ENCODE data around the gene TTC28.

The TTC28 gene

GRCh38 chr22:28031383-28031922, 648.2 kb downstream of the TTC28 start:
- H3K4me3 Mint-ChIP-seq, result no peak overlapping the region
- H3K27me3 Mint-ChIP-seq (ENCODE audit: low read depth), result no peaks in the 10 kb centered on the region
- peaks cover 6% of the 10 kb centered on the region for H3K36me3 Mint-ChIP-seq (ENCODE audit: low read depth)
- peaks cover 83% of the 10 kb centered on the region for H3K4me1 Mint-ChIP-seq
- H3K9me3 Mint-ChIP-seq, result peaks cover 1% of the 10 kb centered on the region
- TF ChIP-seq CTCF (IDR thresholded peaks at IDR 0.05; ENCODE audit: unreplicated experiment in 3 of 3), result no peak
- H3K27ac Mint-ChIP-seq, result peak overlapping the region in 2 of 3 experiments; percentile 19 to 24

GRCh38 chr22:28030473-28030872, 649.2 kb downstream of the TTC28 start:
- Mint-ChIP-seq H3K4me3 (no peak overlapping the region), H3K27me3 (ENCODE audit: low read depth) (no peaks in the 10 kb centered on the region)
- TF ChIP-seq CTCF (IDR thresholded peaks at IDR 0.05; ENCODE audit: unreplicated experiment in 3 of 3), result no peak

GRCh38 chr22:28029956-28030355, 649.7 kb downstream of the TTC28 start:
- Mint-ChIP-seq H3K4me1 (peaks cover 69% of the 10 kb centered on the region), H3K9me3 (no peaks in the 10 kb centered on the region), H3K4me3 (no peak overlapping the region), H3K36me3 (ENCODE audit: low read depth) (peaks cover 4% of the 10 kb centered on the region), H3K27ac (peak overlapping the region in 2 of 3 experiments; percentile 19 to 72), H3K27me3 (ENCODE audit: low read depth) (no peaks in the 10 kb centered on the region)
- TF ChIP-seq CTCF (IDR thresholded peaks at IDR 0.05; ENCODE audit: unreplicated experiment in 3 of 3), result no peak

More at GRCh38 chr22:28030473-28030872, 649.2 kb downstream of the TTC28 start:
- peaks cover 4% of the 10 kb centered on the region for H3K36me3 Mint-ChIP-seq (ENCODE audit: low read depth)
- H3K4me1 Mint-ChIP-seq, result peaks cover 75% of the 10 kb centered on the region
- H3K9me3 Mint-ChIP-seq, result no peaks in the 10 kb centered on the region
- H3K27ac Mint-ChIP-seq, result peak overlapping the region; percentile 19 to 74 (median 24)

- Mint-ChIP-seq H3K36me3 (ENCODE audit: low read depth) (peaks cover 4% of the 10 kb centered on the region), H3K4me1 (peaks cover 64% of the 10 kb centered on the region), H3K27ac (peak overlapping the region; percentile 33 to 72 (median 38)), H3K4me3 (no peak overlapping the region), H3K27me3 (ENCODE audit: low read depth) (no peaks in the 10 kb centered on the region), H3K9me3 (no peaks in the 10 kb centered on the region)
- no peak for TF ChIP-seq CTCF (IDR thresholded peaks at IDR 0.05; ENCODE audit: unreplicated experiment in 3 of 3)
Measured at GRCh38 chr22:28029201-28029948, 650.3 kb downstream of the TTC28 start.

GRCh38 chr22:28027453-28028448, 651.9 kb downstream of the TTC28 start:
- no peaks in the 10 kb centered on the region for H3K9me3 Mint-ChIP-seq
- no peaks in the 10 kb centered on the region for H3K27me3 Mint-ChIP-seq (ENCODE audit: low read depth)
- H3K36me3 Mint-ChIP-seq (ENCODE audit: low read depth), result peaks cover 4% of the 10 kb centered on the region
- no peak for TF ChIP-seq CTCF (IDR thresholded peaks at IDR 0.05; ENCODE audit: unreplicated experiment in 3 of 3)
- peak overlapping the region; percentile 62 to 84 (median 83) for H3K27ac Mint-ChIP-seq
- no peak overlapping the region for H3K4me3 Mint-ChIP-seq
- H3K4me1 Mint-ChIP-seq, result peaks cover 47% of the 10 kb centered on the region

All from nephron (organoid).